Kidney (tissue), 14 donors: ENCODE measurements around the gene RASL11B. TPM values are rescaled to one million over a fixed set of nuclear protein-coding genes. Genes with fewer than 3 reads are reported as not detected.

ENCODE experiments used
- DNase-seq, 5 donors: peaks; one replicate each; pipeline ENCODE4 v3.0.0-alpha.2; 2013 to 2020
- FAIRE-seq: peaks from 2 replicates; lab custom pipeline; 2012; peaks lifted over from hg19 to GRCh38; lab: Jason Lieb, UNC
- H3K27ac ChIP-seq, 2 donors: one replicate each; pipeline ENCODE4 v1.7.0; 2013; ENCODE audit warnings: low read depth in 2 of 2, low read length in 2 of 2, inconsistent platforms in 1 of 2
- H3K27me3 ChIP-seq: one replicate; pipeline ENCODE4 v1.7.1; 2013; ENCODE audit warnings: low read length, inconsistent platforms; ENCODE audit not compliant: control insufficient read depth, insufficient read depth
- H3K36me3 ChIP-seq, 3 donors: one replicate each; pipeline versions ENCODE4 v1.7.0 to v1.7.1; 2013; ENCODE audit warnings: low read length in 3 of 3, control low read depth in 1 of 3, inconsistent platforms in 1 of 3; ENCODE audit not compliant: insufficient read depth in 3 of 3, control insufficient read depth in 2 of 3
- H3K4me1 ChIP-seq, 3 donors: one replicate each; pipeline versions ENCODE4 v1.7.0 to v1.7.1; 2013; ENCODE audit warnings: low read length in 3 of 3, inconsistent platforms in 1 of 3, low read depth in 1 of 3; ENCODE audit not compliant: control insufficient read depth in 2 of 3, insufficient read depth in 2 of 3
- H3K4me3 ChIP-seq, 3 donors: one replicate each; pipeline versions ENCODE4 v1.7.0 to v1.8.1; 2013; ENCODE audit warnings: low read length in 3 of 3, control low read depth in 1 of 3, inconsistent platforms in 1 of 3
- H3K9ac ChIP-seq, 3 donors: one replicate each; pipeline versions ENCODE4 v1.7.0 to v1.7.1; 2013; ENCODE audit warnings: low read length in 3 of 3, control low read depth in 1 of 3, inconsistent platforms in 1 of 3
- H3K9me3 ChIP-seq, 3 donors: one replicate each; pipeline versions ENCODE4 v1.7.0 to v1.7.1; 2013; ENCODE audit warnings: low read length in 3 of 3, control low read depth in 1 of 3, inconsistent platforms in 1 of 3; ENCODE audit not compliant: control insufficient read depth in 2 of 3, insufficient read depth in 1 of 3
- intact Hi-C: fragments of 100-400 bp; cut with DNase I; formaldehyde crosslinking; loops from one replicate; pipeline ENCODE4 v1.11.1; 2022
- polyA plus RNA-seq: library from polyadenylated mRNA; stranded (reverse); fragments of 350-450 nt; fragmentation: Illumina TruSeq; extraction: RNeasy Lipid Tissue Mini Kit (QIAGEN cat#74804); gene quantifications from one replicate; pipeline ENCODE4 v1.2.3, GENCODE V29; 2014; ENCODE audit warnings: low read depth, low replicate concordance; ENCODE audit not compliant: insufficient read depth
- total RNA-seq: library from RNA; stranded (reverse); fragmentation: NEBNext Ultra II Directional; extraction: Animal tissue kit (Norgen Biotek cat#: 25700); gene quantifications from one replicate; pipeline ENCODE4 v1.2.1, GENCODE V29; 2021
- TF ChIP-seq, protein P1 (sequence below): IDR thresholded peaks from 3 replicates; pipeline ENCODE4 v1.5.1; 2012; ENCODE audit warnings: mild to moderate bottlenecking, moderate library complexity, borderline replicate concordance; ENCODE audit not compliant: insufficient read depth; ENCODE audit errors: extremely low read depth
- donor health status: control.
- donor health status: control.
- donor health status: control.
- donor health status: control.
- donor health status: control.
- donor health status: DM: yes; HTN: yes; CAD: no.
- donor health status: Normal renal cell carcinoma (clear cell type).

The RASL11B gene
- total and polyA plus RNA-seq, 2 donors from 2014 or later = 4.3 to 45.9 TPM

- TF ChIP-seq, protein P1, sequence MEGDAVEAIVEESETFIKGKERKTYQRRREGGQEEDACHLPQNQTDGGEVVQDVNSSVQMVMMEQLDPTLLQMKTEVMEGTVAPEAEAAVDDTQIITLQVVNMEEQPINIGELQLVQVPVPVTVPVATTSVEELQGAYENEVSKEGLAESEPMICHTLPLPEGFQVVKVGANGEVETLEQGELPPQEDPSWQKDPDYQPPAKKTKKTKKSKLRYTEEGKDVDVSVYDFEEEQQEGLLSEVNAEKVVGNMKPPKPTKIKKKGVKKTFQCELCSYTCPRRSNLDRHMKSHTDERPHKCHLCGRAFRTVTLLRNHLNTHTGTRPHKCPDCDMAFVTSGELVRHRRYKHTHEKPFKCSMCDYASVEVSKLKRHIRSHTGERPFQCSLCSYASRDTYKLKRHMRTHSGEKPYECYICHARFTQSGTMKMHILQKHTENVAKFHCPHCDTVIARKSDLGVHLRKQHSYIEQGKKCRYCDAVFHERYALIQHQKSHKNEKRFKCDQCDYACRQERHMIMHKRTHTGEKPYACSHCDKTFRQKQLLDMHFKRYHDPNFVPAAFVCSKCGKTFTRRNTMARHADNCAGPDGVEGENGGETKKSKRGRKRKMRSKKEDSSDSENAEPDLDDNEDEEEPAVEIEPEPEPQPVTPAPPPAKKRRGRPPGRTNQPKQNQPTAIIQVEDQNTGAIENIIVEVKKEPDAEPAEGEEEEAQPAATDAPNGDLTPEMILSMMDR = no peak
- Histone ChIP-seq H3K9ac (no peak overlapping the region), H3K27ac (no peak overlapping the region), H3K4me1 (peaks cover 0 to 4% (median 2%) of the 10 kb centered on the region in 3 donors), H3K9me3 (no peaks in the 10 kb centered on the region), H3K4me3 (no peak overlapping the region), H3K27me3 (no peaks in the 10 kb centered on the region), H3K36me3 (no peaks in the 10 kb centered on the region)
- intact Hi-C loops = no loop called here
- DNase-seq (peak in 3 of 5 donors; percentile 34 to 77 (median 59)), FAIRE-seq (no peak)
These were observed 11.1 kb downstream of the RASL11B start for GRCh38 chr4:52873191-52873590.

DNA sequence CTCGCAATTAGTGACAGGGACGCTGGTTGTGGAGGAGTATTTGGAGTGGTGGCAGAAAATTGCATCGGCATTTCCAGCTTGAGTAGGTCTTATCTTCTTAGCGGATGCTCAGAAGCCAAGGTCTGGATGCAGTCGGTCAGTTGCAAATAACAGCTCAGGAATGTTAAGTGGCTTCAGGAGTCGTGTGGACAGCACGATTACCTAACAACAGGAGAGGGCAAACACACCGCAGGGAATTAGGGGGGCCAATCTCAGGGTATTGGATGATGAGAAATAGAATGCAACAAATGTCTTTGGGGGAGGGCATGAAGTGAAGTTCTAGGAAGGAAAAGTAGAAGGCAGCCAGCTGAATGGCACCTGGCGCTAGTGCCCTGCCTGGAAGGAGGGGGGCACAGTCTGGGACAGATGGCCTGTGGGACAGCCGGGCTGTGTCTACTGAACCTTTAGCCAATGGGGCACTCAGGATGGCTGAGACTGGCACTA is 11.8 kb downstream of the RASL11B start:
- no peak for FAIRE-seq
- H3K27ac ChIP-seq = no peak overlapping the region
- H3K36me3 ChIP-seq = no peaks in the 10 kb centered on the region

DNA sequence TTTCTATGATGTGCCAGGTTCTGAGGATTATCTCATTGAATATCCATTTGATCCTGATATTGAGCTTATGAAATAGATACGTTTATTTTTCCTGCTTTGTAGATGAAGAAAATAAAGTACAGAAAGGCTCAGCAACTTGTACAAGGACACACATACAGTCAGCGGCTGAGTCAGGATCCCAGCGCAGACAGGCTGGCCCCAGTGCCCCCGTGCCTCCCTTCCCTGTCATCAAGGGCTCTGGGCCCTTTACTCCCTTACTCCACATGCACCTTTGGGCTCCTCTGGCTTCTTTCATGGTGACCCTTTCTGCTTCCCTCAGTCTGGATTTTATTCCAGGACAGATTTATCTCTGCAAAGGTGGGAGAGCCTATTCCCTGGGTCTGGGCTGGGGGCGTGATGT is 12.8 kb downstream of the RASL11B start:
- no peak overlapping the region for H3K4me3 ChIP-seq
- intact Hi-C loops = no loop called here

More for the DNA sequence above, 11.8 kb downstream of the RASL11B start:
- Histone ChIP-seq H3K9ac (no peak overlapping the region), H3K27me3 (no peaks in the 10 kb centered on the region), H3K9me3 (no peaks in the 10 kb centered on the region), H3K4me3 (no peak overlapping the region), H3K4me1 (peaks cover 0 to 2% (median 0%) of the 10 kb centered on the region in 3 donors)
- peak in 3 of 5 donors; percentile 64 to 75 (median 73) for DNase-seq
- intact Hi-C loops = no loop called here
- TF ChIP-seq, protein P1 = no peak

More for the DNA sequence above, 12.8 kb downstream of the RASL11B start:
- Histone ChIP-seq H3K4me1 (no peaks in the 10 kb centered on the region), H3K9me3 (no peaks in the 10 kb centered on the region), H3K27ac (no peak overlapping the region), H3K36me3 (no peaks in the 10 kb centered on the region), H3K27me3 (no peaks in the 10 kb centered on the region), H3K9ac (no peak overlapping the region)
- DNase-seq = no peak
- no peak for FAIRE-seq
- TF ChIP-seq, protein P1 = no peak
